GM21367 (cell line): Measurements from ENCODE around the gene CDC20B.
"Not testable (repeated sequence)": the region's sequence is repeated elsewhere in the genome, so short reads cannot be mapped to it uniquely, and the experiment has no call there.

Experiments
- ATAC-seq: cut with Tn5 transposase; IDR thresholded peaks from one replicate; pipeline ENCODE4 v1.9.1; 2021; ENCODE audit not compliant: unreplicated experiment

The CDC20B gene

DNA sequence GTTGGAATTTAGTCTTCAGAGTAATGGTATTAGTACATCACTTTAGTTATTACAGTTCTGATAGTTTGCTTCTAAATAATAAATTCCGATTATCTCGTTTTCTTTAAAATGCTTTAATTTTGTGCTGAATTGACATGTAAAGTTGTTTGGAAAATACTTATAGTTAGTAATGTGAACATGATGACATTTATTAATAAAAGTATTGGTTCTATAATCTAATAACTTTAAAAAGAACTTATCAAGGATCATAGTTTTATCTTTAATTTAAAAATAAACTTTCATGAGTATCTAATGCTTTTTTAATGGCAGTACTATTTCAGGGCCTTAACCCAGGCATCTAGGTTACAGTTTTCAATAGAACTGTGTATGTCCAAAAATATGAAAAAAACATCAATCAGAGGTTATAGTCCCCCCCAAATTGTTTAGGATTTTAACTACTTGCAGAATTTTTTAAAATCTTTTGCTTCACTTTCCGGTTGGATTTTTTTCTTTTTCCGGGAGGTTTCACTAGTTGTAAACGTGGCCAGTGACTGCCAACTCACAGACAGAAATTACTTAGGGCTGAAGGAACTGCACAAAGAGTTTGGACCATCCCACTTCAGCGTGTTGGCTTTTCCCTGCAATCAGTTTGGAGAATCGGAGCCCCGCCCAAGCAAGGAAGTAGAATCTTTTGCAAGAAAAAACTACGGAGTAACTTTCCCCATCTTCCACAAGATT is 12.3 kb downstream of the CDC20B start:
- no peak for ATAC-seq

DNA sequence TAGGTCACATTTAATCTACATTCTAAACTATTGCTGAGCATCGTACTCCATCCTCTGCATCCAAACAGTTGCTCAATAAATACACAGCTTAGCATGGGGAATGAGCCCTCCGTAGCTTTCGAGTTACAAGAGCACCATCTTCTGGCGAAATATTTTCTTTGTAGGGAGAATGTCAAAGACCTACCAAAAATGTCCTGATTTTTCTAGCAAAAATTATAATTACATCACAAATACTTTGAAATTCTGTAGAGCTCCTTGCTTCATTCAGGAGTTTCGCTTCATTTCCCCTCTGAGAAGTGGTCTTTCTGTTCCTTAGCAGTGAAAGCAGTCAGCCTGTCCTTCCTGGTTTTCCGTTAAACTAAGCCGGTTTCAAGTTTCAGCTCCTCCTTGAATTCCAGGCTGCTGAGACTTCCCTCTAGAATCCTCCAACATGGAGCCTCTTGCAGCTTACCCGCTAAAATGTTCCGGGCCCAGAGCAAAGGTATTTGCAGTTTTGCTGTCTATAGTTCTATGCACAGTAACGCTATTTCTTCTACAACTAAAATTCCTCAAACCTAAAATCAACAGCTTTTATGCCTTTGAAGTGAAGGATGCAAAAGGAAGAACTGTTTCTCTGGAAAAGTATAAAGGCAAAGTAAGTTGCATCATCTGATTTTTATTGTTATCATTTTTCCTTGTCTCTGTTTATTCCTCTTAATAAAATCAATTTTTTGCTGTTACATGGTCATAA is 13.0 kb downstream of the CDC20B start, which contains the start of gene GPX8:
TSS of gene GPX8 (plus strand) at position 409 of the 730 bp plus-strand sequence. CDS start at position 431, 22 bp downstream.
- ATAC-seq = no peak

DNA sequence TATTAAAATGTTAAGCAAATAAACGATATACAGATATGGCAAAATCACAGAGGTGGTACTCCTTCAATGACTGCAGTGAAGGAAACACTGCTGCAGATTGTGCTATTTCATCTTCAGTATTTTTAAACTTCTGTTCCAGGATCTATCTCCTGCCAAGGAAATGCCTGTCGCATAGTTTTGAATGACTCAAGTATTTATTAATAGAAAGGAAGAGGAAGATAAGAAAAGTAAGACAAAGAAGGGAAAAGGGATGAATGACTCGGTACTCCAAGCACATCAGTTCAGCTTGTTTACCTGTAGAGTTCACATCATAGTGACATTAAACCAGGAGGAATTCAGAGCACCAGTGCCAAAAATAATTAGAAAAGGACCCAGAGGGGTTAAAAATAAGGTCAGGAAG is 18.1 kb downstream of the CDC20B start:
- ATAC-seq = no peak

DNA sequence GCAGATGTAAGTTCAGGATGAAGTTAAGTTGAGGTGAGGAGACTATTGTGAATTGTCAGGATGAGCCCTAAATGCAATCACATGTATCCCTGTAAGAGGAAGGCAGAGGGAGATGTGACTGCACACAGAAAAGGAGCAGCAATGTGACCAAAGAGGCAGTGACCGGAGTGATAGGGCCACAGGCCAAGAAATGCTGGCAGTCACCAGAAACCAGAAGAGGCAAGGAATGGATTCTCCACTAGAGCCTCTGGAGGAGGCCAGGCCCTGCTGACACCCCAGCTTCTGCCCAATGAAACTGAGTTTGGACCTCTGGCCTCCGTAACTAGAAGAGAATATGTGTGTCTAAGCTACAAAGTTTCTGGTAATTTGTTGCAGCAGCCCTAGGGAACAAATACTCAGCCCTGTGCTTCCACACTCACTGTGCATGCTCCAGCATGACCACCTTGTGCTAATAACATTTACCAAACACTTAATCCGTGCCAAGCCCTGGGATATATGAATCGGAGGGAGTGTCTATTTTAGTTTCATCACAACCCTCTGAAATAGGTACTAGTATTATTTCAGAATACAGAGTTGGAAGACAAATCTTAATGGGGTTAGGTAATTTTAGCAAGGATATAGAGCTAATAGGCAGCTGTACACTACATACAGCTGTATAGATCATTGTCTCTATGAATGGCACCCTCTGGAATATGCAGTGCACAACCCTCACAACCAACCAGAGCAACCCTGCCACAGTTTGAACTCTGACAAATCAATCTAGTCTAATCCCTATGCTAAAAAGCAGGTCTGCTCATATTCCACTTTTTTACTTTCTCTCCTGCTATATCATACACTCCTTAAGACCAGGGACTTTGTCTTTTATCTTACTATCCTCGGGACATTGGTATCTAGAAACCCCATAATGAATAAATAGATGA is 20.8 kb downstream of the CDC20B start:
- no peak for ATAC-seq

DNA sequence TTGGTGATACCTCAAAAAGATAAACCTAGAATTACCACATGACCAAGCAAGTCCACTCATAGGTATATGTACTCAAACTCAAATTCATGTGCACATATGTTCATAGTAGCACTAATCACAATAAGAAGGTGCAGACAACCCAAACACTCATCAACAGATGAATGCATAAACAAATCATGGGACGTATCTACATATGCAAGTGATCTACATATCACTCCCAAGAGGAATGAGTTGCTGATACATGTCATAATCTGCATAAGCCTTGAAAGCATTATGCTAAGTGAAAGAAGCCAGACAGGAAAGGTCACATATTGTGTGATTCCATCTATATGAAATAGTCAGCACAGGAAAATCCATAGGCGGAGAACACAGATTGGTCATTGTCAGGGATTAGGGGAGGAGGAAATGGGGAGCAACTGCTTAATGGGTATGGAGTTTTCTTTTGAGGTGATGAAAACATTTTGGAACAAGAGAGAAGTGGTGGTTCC is 23.6 kb downstream of the CDC20B start:
- no peak for ATAC-seq

DNA sequence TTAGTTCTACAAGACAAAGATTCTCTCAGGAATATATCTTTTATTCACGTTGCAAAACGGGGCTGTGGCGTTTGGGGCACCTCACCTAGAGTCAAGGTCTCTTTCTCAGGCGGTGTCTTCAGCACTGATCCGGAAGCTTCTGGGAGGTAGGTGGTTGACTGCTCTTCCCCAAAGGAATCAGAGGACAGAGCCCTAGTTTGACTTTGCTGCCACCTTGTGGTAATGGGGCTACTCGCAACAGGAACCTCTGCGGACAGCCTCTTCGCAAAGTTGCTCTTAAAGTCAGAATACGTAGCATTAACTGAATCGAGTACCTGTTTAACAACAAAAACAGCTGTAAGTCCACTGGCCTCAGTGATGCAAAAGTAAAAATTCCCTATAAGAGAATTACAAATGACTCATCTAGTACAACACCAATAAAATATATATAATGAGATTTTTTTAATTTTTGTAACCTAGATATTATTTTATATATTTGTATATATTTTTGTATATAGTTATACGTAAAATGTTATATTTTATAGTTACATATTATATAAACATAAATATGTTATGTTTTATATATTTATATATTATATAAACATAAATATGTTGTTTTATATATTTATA is 26.3 kb downstream of the CDC20B start:
- ATAC-seq = peak; percentile 68

DNA sequence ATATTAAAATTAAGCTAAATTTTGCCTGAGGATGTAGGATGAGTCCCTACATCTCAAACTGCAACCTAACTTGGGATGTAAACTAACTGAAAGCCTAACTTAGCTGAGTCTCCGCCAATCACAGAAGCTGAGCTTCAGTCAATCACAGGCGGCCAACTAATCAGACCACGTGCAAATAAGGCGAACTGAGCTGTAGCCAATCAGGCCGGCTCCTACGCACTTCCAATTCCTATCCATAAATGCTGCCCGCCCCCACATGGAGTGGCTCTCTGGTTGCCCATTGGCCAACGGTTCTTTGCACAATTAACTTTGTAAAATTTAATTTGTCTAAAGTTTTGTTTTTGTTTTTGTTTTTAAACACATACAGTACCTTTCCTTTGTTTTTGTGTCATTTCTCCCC is 26.9 kb downstream of the CDC20B start:
- ATAC-seq = no peak

DNA sequence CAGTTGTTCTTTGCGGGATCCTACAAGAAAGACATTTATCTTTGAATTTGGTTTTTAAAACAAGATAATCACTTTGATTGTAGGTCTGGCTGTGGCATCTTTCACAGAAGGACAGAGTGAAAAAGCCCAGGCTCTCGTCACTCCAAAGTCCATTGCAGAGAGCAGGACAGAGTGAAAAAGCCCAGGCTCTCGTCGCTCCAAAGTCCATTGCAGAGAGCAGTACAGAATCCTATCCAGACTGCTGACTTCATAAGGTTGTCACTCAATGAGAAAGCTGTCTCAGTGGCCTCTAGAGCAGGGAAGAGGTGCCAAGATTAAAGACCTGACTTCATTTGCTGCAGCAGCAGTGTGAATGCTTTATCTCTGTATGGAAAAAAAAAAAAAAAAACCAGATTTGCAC is 29.4 kb downstream of the CDC20B start:
- no peak for ATAC-seq

DNA sequence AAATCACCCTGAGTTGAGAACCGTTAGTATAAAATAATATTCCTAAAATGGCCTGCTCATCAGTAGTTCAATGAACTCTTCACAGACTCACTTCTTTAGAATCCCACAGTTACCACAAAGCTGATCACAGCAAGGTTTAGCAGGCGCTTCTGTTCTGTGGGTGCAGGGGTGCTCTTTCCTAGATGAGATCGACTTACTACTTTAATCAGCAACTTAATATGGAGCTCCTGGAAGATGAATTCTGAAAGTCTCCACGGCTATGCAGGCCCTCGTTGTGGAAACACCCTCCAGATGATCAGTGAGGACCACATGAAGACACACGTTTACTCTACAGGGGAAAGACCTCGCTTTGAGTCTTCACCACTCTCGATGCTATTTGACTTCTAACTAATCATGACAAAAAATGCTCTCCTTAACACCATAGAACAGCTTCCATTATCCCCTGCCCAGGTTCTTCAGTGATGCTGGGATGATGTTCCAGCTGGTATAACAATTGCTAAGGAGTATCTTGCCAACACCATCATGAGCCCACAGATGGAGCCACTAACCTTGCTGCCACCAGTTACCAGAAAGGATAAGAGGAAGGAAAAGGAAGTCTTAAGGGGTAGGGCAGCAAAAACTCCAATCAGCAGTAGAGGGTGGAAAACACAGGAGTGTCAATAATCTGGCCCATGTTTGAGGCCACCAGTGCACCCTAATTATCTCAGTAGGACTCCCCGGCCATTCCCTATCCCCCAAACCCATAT is 30.9 kb downstream of the CDC20B start:
- ATAC-seq = no peak

DNA sequence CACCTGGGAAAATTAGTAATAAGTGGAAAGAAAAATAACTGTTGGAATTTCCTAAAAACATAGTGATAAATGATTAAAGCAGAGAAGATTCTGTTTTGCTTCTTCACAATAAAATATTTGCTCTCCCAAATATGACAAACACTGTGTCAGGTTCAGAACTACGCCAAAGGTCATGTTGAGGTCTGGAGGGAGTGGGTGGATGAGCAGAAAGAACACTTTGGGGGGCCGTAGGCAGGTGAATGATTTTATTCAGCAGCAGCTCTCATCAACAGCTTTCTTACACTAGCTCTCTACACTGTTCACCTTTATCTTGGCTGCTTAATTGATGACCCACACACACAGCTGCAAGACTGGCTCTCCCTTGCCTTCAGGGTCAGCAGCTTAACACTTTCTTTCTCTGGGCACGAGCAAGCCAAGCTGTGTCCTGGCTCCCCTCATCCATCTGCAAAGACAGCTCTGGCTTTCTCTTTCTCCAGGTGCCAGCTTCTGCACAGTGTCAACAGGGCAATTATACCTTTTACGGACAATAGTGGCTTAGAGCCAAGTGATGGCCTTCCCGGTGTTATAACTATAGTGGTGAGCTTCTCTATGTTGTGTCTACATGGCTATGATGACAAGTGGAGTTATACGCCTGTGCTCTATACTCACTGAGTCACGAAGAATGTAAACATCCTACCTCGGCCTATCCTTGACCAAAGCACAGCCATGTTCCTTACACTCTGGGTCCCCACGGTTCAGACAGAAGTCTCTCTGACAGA is 31.9 kb downstream of the CDC20B start:
- ATAC-seq = no peak

DNA sequence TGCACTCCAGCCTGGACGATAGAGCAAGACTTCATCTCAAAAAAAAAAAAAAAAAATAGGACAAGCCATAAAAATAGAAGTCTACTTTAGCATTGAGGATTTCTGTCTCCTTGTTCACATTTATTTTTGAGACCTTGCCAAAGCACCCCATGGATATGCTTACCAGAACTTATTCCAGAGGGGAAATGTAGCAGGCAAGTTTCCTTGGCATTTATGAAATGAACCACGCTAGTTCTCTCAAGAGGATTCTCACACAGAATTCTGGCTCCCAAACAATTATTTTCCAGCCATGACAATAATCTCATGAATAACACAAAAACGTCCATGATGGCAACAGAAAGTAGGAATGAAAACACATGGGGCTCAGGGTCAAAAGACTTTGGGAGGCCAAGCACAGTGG is 36.5 kb downstream of the CDC20B start:
- no peak for ATAC-seq

DNA sequence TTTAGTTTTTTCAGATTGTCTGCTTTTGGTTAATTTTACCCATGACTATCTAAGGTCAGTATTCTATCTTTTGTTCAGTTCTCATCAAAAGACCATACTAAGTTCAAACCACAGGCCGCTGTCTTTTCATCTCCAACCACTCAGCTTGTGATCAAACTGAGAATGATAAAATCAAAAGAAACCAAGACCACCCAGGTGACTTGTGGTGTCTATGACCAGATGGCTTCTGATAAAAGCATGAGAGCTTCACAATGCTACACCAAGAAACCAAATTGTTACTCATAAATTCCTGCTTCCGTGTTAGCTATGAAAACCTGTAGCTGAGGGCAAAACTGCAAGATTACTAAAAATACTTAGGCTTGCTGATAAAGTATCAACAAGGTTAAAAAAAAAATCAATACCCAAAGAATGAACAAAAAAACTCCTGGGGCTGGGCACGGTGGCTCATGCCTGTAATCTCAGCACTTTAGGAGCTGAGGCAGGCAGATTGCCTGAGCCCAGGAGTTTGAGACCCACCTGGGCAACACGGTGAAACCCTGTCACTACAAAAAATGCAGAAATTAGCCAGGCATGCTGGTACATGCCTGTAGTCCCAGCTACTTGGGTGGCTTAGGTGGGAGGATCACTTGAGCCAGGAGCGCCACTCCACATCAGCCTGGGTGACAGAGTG is 38.8 kb downstream of the CDC20B start:
- ATAC-seq = no peak

DNA sequence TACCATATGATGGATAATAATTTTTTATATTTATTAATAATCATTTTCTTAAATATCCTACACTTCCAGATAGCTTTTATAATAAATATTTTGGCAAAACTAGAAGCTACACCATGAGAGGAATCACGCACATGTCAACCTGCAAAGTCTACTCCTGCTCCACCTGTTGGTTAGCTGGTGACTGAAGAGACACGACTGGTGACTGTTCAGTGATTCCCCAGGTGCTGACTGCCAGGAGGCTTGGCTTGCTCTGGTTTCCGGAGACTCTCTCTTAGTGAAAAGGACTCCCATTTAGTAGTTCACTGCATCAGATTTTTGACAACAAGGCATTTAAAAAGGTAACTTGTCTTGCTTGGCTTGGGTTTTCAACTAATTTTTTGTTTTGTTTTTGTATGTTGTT is 49.6 kb downstream of the CDC20B start:
- no peak for ATAC-seq

DNA sequence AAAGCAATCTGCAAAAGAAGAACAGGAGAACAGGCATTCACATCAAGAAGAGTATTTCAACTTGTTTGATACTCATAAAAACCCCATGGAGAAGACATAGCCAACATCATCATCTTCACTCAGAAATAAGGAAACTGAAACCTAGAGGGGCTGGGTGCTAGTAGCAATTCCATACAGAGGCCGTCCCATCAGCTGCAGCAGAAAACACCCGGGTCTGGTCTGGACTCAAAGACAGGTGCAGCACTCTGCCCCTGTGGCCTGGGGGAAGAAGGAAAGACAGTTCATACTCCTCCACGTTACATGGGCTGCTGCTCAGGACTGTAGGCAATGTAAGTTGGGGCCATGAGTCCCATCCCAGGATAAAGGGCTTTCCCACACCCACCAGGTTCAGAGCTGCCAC is 58.9 kb downstream of the CDC20B start:
- no peak for ATAC-seq

DNA sequence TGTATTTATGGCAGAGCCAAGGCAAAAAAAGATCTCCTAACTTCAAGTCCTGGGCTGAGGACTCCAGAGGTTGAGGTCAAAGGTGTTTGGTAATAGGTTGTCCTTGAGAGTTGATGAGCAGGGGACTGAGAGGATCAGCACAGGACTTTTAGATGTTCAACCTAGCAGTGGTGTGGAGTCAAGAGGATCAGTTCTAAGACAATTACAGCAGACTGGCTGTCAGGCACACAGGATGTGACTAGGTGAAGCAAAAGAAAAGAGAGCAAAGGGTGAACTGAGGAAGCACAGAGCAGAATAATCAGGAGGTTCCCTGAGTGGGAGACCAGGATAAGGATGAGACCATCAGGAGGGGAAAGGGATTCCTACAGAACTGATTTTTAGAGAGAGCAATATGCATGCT is 59.6 kb downstream of the CDC20B start:
- ATAC-seq = no peak

DNA sequence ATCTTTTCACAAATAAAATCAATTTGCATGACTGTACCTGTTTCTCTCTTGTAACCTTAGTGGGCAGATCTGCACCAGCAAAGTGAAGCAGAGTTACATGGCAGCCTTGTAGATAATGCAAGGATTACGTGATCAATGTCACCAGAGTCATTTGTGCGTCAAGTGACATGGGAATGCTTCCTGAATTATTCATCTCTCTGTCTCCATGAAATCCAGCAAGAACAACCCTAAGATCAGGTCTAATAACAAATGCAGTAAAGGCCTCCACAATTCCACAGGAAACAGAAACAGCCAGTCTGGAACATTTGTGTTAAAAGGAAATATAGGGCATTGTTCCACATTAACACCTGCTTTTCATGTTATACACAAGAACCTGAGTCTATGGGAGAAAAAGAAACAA is 62.8 kb downstream of the CDC20B start:
- ATAC-seq = no peak

DNA sequence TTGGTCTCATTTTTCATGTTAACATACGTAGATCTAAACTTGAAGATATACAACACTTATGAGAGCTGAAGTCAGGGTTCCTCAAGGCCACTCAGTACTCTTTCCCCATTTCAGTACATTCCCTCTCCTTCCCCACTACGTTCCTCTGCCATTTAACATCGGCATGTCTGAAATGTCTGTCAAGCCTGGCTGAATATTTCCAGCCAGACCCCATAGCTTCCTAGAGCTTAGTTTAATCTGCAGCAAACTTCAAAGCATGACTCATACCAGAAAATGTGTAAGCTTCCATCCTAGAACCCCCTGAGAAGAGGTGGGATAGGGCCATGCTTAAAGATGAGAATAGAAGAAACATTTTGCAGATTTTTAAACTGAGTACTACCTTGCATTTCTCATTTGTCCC is 64.3 kb downstream of the CDC20B start:
- no peak for ATAC-seq

DNA sequence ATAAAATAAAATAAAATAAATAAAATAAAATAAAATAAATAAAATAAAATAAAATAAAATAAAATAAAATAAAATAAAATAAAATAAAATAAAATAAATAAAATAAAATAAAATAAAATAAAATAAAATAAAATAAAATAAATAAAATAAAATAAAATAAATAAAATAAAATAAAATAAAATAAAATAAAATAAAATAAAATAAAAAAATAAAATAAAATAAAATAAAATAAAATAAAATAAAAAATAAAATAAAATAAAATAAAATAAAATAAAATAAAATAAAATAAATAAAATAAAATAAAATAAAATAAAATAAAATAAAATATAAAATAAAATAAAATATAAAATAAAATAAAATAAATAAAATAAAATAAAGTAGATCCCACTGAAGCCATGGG is 67.0 kb downstream of the CDC20B start:
- ATAC-seq = not testable (repeated sequence)
